Hepatocyte (in vitro differentiated cells): ENCODE measurements around the gene PTRHD1.

ENCODE experiments used
- CTCF ChIP-seq: fragments of 200-600 bp; sonication (generic); IDR thresholded peaks from 2 replicates; pipeline ENCODE4 v1.5.1; 2016; ENCODE audit warnings: antibody characterized with exemption, mild to moderate bottlenecking; ENCODE audit not compliant: poor library complexity
- EZH2 ChIP-seq: fragments of 200-600 bp; sonication (generic); IDR thresholded peaks from 2 replicates; pipeline ENCODE4 v1.6.1; 2016; ENCODE audit warnings: antibody characterized with exemption, mild to moderate bottlenecking, borderline replicate concordance

- no peak for TF ChIP-seq EZH2
- TF ChIP-seq CTCF, result no peak
Observed at GRCh38 chr2:24762518-24762917, 30.7 kb downstream of the PTRHD1 start.
